Right lobe of liver (tissue), 4 donors: ENCODE results near the gene CPNE7.

ENCODE experiments used
- CTCF ChIP-seq, 4 donors: fragments of 200-600 bp in 3 of 4; fragments of 450-650 bp in 1 of 4; IDR thresholded peaks; one replicate each; pipeline versions ENCODE4 v1.5.1 to v1.8.0; 2016 to 2022; ENCODE audit warnings: antibody characterized with exemption in 4 of 4, mild to moderate bottlenecking in 2 of 4
- POLR2A ChIP-seq: fragments of 450-650 bp; IDR thresholded peaks from one replicate; pipeline ENCODE4 v1.6.1; 2017; ENCODE audit warnings: antibody characterized with exemption, mild to moderate bottlenecking
- donor health status: DM: no; HTN: no; CAD: no.
- donor health status: DM: no; HTN: no; CAD: no.
- donor health status: DM: no; HTN: yes; CAD: no.

GRCh38 chr16:89601906-89602272, 26.3 kb downstream of the CPNE7 start:
- no peak for TF ChIP-seq CTCF (IDR thresholded peaks at IDR 0.05)
- TF ChIP-seq POLR2A, result no peak
